Measurements from ENCODE around the gene ANKS1B. TPM values are rescaled to one million over a fixed set of nuclear protein-coding genes. Genes with fewer than 3 reads are reported as not detected.

The ANKS1B gene
- total RNA-seq, 4 donors from 2014 or later = 0.88 to 10.7 (median 4.4) TPM

GRCh38 chr12:99302874-99303273 is 681.9 kb downstream of the ANKS1B start:
- Histone ChIP-seq H3K27ac (no peak overlapping the region), H3K4me3 (no peak overlapping the region), H3K4me1 (no peaks in the 10 kb centered on the region), H3K9me3 (no peaks in the 10 kb centered on the region), H3K27me3 (no peaks in the 10 kb centered on the region), H3K36me3 (no peaks in the 10 kb centered on the region)
- DNase-seq = no peak
- TF ChIP-seq CTCF (IDR thresholded peaks at IDR 0.05) = no peak
- TF ChIP-seq POLR2A (IDR thresholded peaks at IDR 0.05) = no peak

- Histone ChIP-seq H3K27me3 (no peaks in the 10 kb centered on the region), H3K27ac (no peak overlapping the region), H3K4me3 (no peak overlapping the region), H3K9me3 (peaks cover 0 to 6% (median 0%) of the 10 kb centered on the region in 4 donors), H3K36me3 (no peaks in the 10 kb centered on the region), H3K4me1 (no peaks in the 10 kb centered on the region)
- no peak for DNase-seq
- no peak for TF ChIP-seq CTCF (IDR thresholded peaks at IDR 0.05)
Observed at GRCh38 chr12:99287136-99287535, 697.6 kb downstream of the ANKS1B start.

GRCh38 chr12:99284161-99284560 is 700.6 kb downstream of the ANKS1B start:
- Histone ChIP-seq H3K9me3 (no peaks in the 10 kb centered on the region), H3K27ac (no peak overlapping the region), H3K27me3 (no peaks in the 10 kb centered on the region), H3K36me3 (no peaks in the 10 kb centered on the region), H3K4me1 (no peaks in the 10 kb centered on the region), H3K4me3 (no peak overlapping the region)
- TF ChIP-seq POLR2A (IDR thresholded peaks at IDR 0.05) (no peak), CTCF (IDR thresholded peaks at IDR 0.05) (no peak)
- DNase-seq = no peak

- no peak for TF ChIP-seq CTCF (IDR thresholded peaks at IDR 0.05)
- TF ChIP-seq POLR2A (IDR thresholded peaks at IDR 0.05) = no peak
- Histone ChIP-seq H3K9me3 (no peaks in the 10 kb centered on the region), H3K4me1 (no peaks in the 10 kb centered on the region), H3K36me3 (no peaks in the 10 kb centered on the region), H3K27ac (no peak overlapping the region), H3K27me3 (no peaks in the 10 kb centered on the region), H3K4me3 (no peak overlapping the region)
- DNase-seq = no peak
Observed at GRCh38 chr12:99282624-99283023, 702.1 kb downstream of the ANKS1B start.

GRCh38 chr12:99282086-99282485 is 702.6 kb downstream of the ANKS1B start:
- H3K9me3 ChIP-seq = no peaks in the 10 kb centered on the region
- no peaks in the 10 kb centered on the region for H3K4me1 ChIP-seq
- H3K27me3 ChIP-seq = no peaks in the 10 kb centered on the region
- no peak for TF ChIP-seq CTCF (IDR thresholded peaks at IDR 0.05)
- TF ChIP-seq POLR2A (IDR thresholded peaks at IDR 0.05) = no peak
- H3K4me3 ChIP-seq = no peak overlapping the region
- H3K36me3 ChIP-seq = no peaks in the 10 kb centered on the region
- H3K27ac ChIP-seq = no peak overlapping the region
- DNase-seq = no peak

GRCh38 chr12:99281277-99281676 is 703.5 kb downstream of the ANKS1B start:
- Histone ChIP-seq H3K36me3 (no peaks in the 10 kb centered on the region), H3K27me3 (no peaks in the 10 kb centered on the region), H3K4me1 (no peaks in the 10 kb centered on the region), H3K27ac (no peak overlapping the region), H3K9me3 (no peaks in the 10 kb centered on the region), H3K4me3 (no peak overlapping the region)
- no peak for DNase-seq
- TF ChIP-seq POLR2A (IDR thresholded peaks at IDR 0.05) = no peak
- TF ChIP-seq CTCF (IDR thresholded peaks at IDR 0.05) = no peak

All from Peyer's patch (tissue), 4 donors.